Measurements from ENCODE around the gene PPP1R9A. TPM values are rescaled to one million over a fixed set of nuclear protein-coding genes. Genes with fewer than 3 reads are reported as not detected.

Gene PPP1R9A
- total and polyA plus RNA-seq, 8 donors: 4.7 to 32.4 (median 16.8) TPM

DNA sequence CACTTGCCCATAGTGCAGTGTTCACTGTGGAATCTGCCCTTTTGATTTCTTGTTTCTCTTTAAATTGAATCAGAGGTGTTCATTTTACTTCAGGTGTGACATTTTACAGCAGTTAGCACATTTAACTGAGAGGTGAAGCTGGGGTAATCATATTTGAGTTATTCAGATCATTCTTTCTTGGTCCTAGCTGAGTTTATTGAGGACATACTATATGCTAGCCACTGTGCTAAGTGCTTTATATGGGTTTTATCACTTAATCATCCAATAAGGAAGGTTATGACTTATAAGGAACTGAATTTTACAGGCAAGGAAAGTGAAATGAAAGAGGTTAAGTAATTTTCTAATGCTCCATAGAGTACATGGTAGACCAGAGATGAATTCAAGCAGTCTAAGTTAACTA lies 337.2 kb downstream of the PPP1R9A start:
- DNase-seq (no peak), FAIRE-seq (no peak), ATAC-seq (no peak)
- intact Hi-C loops (cut with DNase I): no loop called here
- H3K4me3 ChIP-seq: no peak overlapping the region
- no peaks in the 10 kb centered on the region for H3K9me3 ChIP-seq
- no peak overlapping the region for H3K27ac ChIP-seq
- H3K4me1 ChIP-seq: peaks cover 4 to 6% (median 5%) of the 10 kb centered on the region in 3 donors
- TF ChIP-seq, protein P1, sequence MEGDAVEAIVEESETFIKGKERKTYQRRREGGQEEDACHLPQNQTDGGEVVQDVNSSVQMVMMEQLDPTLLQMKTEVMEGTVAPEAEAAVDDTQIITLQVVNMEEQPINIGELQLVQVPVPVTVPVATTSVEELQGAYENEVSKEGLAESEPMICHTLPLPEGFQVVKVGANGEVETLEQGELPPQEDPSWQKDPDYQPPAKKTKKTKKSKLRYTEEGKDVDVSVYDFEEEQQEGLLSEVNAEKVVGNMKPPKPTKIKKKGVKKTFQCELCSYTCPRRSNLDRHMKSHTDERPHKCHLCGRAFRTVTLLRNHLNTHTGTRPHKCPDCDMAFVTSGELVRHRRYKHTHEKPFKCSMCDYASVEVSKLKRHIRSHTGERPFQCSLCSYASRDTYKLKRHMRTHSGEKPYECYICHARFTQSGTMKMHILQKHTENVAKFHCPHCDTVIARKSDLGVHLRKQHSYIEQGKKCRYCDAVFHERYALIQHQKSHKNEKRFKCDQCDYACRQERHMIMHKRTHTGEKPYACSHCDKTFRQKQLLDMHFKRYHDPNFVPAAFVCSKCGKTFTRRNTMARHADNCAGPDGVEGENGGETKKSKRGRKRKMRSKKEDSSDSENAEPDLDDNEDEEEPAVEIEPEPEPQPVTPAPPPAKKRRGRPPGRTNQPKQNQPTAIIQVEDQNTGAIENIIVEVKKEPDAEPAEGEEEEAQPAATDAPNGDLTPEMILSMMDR (IDR thresholded peaks at IDR 0.05): no peak
- no peaks in the 10 kb centered on the region for H3K27me3 ChIP-seq
- H3K36me3 ChIP-seq: no peaks in the 10 kb centered on the region

GRCh38 chr7:95245828-95246500 lies 338.6 kb downstream of the PPP1R9A start:
- intact Hi-C loops (cut with DNase I): no loop called here
- 78 to 80% methylated on average over 5 of the region's 5 CpGs for WGBS, 2 donors
- Histone ChIP-seq H3K4me1 (peaks cover 4 to 6% (median 5%) of the 10 kb centered on the region in 3 donors), H3K9me3 (no peaks in the 10 kb centered on the region), H3K27me3 (no peaks in the 10 kb centered on the region), H3K4me3 (no peak overlapping the region), H3K36me3 (no peaks in the 10 kb centered on the region), H3K27ac (no peak overlapping the region)
- TF ChIP-seq, protein P1 (IDR thresholded peaks at IDR 0.05): no peak
- DNase-seq: no peak
- peak in 1 of 4 donors; percentile 17 for ATAC-seq
- FAIRE-seq: no peak

GRCh38 chr7:95246831-95247370 lies 339.5 kb downstream of the PPP1R9A start:
- TF ChIP-seq, protein P1 (IDR thresholded peaks at IDR 0.05): peak in 3 of 4 donors; percentile 53 to 59 (median 58)
- no peak overlapping the region for H3K4me3 ChIP-seq
- FAIRE-seq (peak; percentile 80), DNase-seq (peak in 4 of 6 donors; percentile 25 to 56 (median 46)), ATAC-seq (peak; percentile 82 to 97 (median 94))
- no peaks in the 10 kb centered on the region for H3K9me3 ChIP-seq
- H3K36me3 ChIP-seq: no peaks in the 10 kb centered on the region
- 1 to 3% methylated on average over 5 of the region's 5 CpGs for WGBS, 2 donors
- no peak overlapping the region for H3K27ac ChIP-seq
- no peaks in the 10 kb centered on the region for H3K27me3 ChIP-seq
- peaks cover 2 to 6% (median 5%) of the 10 kb centered on the region in 3 donors for H3K4me1 ChIP-seq
- intact Hi-C loops (cut with DNase I): no loop called here

DNA sequence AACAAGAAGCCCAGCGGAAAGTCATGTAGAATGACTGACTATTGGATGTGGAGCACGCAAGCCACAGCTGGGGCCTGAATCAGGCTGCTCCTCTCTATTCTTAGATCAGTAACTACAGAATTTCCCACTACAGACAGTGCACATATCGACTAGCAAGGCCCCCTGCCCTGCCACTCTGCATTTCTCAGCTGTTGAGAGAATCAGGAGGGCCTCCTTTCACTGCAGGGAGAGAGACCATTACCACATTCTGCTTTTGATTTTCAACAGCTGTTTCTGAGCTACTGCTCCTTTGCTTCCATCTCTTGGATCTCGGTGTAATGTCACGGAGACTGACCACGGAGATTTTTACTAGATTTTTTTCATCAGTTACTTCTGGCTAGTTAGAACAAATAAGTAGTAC lies 343.2 kb downstream of the PPP1R9A start:
- FAIRE-seq (no peak), DNase-seq (no peak), ATAC-seq (no peak)
- no peaks in the 10 kb centered on the region for H3K27me3 ChIP-seq
- no peaks in the 10 kb centered on the region for H3K9me3 ChIP-seq
- H3K27ac ChIP-seq: no peak overlapping the region
- TF ChIP-seq, protein P1 (IDR thresholded peaks at IDR 0.05): no peak
- H3K36me3 ChIP-seq: peaks cover 0 to 8% (median 0%) of the 10 kb centered on the region in 3 donors
- WGBS, 2 donors: 91 to 93% methylated on average over 6 of the region's 6 CpGs
- no peaks in the 10 kb centered on the region for H3K4me1 ChIP-seq
- no peak overlapping the region for H3K4me3 ChIP-seq
- intact Hi-C loops (cut with DNase I): no loop called here

DNA sequence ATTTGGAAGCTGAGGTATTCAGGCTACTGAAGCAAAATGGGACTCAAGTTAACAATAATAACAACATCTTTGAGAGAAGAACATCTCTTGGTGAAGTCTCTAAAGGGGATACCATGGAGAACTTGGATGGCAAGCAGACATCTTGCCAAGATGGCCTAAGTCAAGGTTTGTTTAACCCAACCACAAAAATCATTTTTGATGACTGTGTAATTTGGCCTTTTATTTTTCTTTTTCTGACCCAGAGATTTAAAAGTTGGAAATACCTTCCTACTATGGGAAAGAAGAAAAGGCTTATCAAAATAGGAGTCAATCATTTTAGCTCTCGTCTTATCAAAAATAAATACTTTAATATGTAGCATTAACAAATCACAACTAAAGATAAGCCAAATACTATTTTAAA lies 344.6 kb downstream of the PPP1R9A start:
- TF ChIP-seq, protein P1 (IDR thresholded peaks at IDR 0.05): no peak
- no peaks in the 10 kb centered on the region for H3K27me3 ChIP-seq
- H3K4me1 ChIP-seq: no peaks in the 10 kb centered on the region
- FAIRE-seq (no peak), DNase-seq (no peak), ATAC-seq (no peak)
- WGBS, 2 donors: 38 to 54% methylated on average over 1 of the region's 1 CpG
- H3K36me3 ChIP-seq: peaks cover 0 to 8% (median 0%) of the 10 kb centered on the region in 3 donors
- intact Hi-C loops (cut with DNase I): no loop called here
- no peaks in the 10 kb centered on the region for H3K9me3 ChIP-seq
- H3K27ac ChIP-seq: no peak overlapping the region
- H3K4me3 ChIP-seq: no peak overlapping the region

Measured in pancreas (tissue), 10 donors.